ENCODE results near the gene LONRF2.

- TF ChIP-seq CTCF (IDR thresholded peaks at IDR 0.05; ENCODE audit: poor library complexity) (no peak), EZH2 (IDR thresholded peaks at IDR 0.05; ENCODE audit: borderline replicate concordance) (no peak)
Measured at GRCh38 chr2:100286318-100286717, 36.0 kb downstream of the LONRF2 start.

Measured in hepatocyte (in vitro differentiated cells).